ENCODE data around the gene ELK4. TPM values are rescaled to one million over a fixed set of nuclear protein-coding genes. Genes with fewer than 3 reads are reported as not detected.

ELK4 gene
- total and polyA plus RNA-seq, 2 of the 8 experiments (the other 6 are each of a cell fraction or from before 2014, with no cell fraction given): 2.9 to 26.3 TPM

DNA sequence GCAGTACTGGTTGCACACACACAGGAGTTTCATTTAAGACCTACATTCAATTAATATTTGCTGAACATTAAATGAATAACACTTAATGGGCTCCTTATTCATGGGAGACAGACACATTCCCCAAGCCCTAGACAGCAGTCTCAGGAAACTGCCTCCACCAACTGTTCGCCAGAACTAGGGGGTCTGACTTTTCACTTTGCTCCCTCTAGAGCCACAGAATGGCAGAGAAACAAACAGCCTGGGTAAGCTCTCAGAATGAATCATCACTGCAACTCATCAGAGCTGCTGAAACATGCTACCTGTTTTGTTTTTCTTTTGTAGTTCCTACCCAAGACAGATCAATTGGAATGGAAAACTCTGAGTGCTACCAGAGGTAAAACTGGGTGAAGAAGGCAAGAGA is 31.7 kb downstream of the ELK4 start:
- Histone ChIP-seq H3K4me3 (ENCODE audit: extremely low read depth in 1 of 4, insufficient read depth in 2 of 4, low read depth in 3 of 4, low read length in 4 of 4) (no peak overlapping the region), H2BK12ac (ENCODE audit: low read depth, low read length) (no peak overlapping the region), H3K14ac (ENCODE audit: insufficient read length) (no peak overlapping the region), H2AK5ac (ENCODE audit: low read depth, low read length) (no peak overlapping the region), H3K23ac (ENCODE audit: insufficient read length) (no peak overlapping the region), H3K79me2 (ENCODE audit: control insufficient read depth in 1 of 2, insufficient read depth in 2 of 2, low read length in 2 of 2) (no peaks in the 10 kb centered on the region), H3K79me1 (ENCODE audit: low read depth, low read length) (no peaks in the 10 kb centered on the region; the same call in 1 of the 2 replicates), H3K56ac (replicated peaks; ENCODE audit: insufficient read length, low read depth, low read length) (no peak overlapping the region), H3K9ac (replicated peaks in 1 of 4; ENCODE audit: extremely low read depth in 1 of 4, low read depth in 3 of 4, low read length in 3 of 4) (no peak overlapping the region), H3K4ac (replicated peaks; ENCODE audit: insufficient read length, low read depth, low read length) (no peak overlapping the region), H3K4me1 (replicated peaks in 1 of 4; ENCODE audit: control insufficient read depth in 3 of 4, insufficient read depth in 4 of 4, low read length in 3 of 4) (no peaks in the 10 kb centered on the region), H2BK15ac (ENCODE audit: low read length) (no peak overlapping the region), H2BK20ac (ENCODE audit: low read length) (no peak overlapping the region), H3K23me2 (ENCODE audit: low read depth, low read length) (no peaks in the 10 kb centered on the region), H2AFZ (ENCODE audit: low read length) (no peak overlapping the region), H2BK120ac (replicated peaks; ENCODE audit: low read depth, low read length) (no peak overlapping the region), H4K91ac (replicated peaks; ENCODE audit: insufficient read length, low read length) (no peak overlapping the region), H3K4me2 (ENCODE audit: insufficient read depth in 1 of 2, low read depth in 2 of 2, low read length in 2 of 2) (no peak overlapping the region), H3K27me3 (replicated peaks in 1 of 4; ENCODE audit: control insufficient read depth in 3 of 4, extremely low read depth in 1 of 4, insufficient read depth in 3 of 4, low read length in 3 of 4) (no peaks in the 10 kb centered on the region), H3K36me3 (ENCODE audit: control insufficient read depth in 2 of 4, insufficient read depth in 4 of 4, low read length in 3 of 4) (peaks cover 0 to 13% (median 1%) of the 10 kb centered on the region in 4 experiments; a peak in 4 of 8 replicates), H3K9me3 (ENCODE audit: insufficient read depth in 2 of 2, low read depth in 1 of 2, low read length in 1 of 2) (no peaks in the 10 kb centered on the region), H4K20me1 (replicated peaks in 1 of 2; ENCODE audit: control insufficient read depth in 1 of 2, insufficient read depth in 2 of 2, low read length in 2 of 2) (peaks cover 0 to 8% of the 10 kb centered on the region in 2 experiments), H2BK5ac (ENCODE audit: low read depth, low read length) (no peak overlapping the region), H3K27ac (ENCODE audit: low read depth, low read length) (no peak overlapping the region), H4K8ac (ENCODE audit: extremely low read depth, insufficient read depth, low read length) (no peak overlapping the region), H3K18ac (ENCODE audit: extremely low read depth, low read length) (no peak overlapping the region), H4K5ac (ENCODE audit: insufficient read length, low read depth, low read length) (no peak overlapping the region)
- 89% methylated on average over 1 of the region's 1 CpG; no CpG with 5 or more reads in 1 of the 2 experiments for WGBS, 2 experiments (ENCODE audit: extremely low coverage in 1 of 2, insufficient coverage in 1 of 2, insufficient read length in 1 of 2, insufficient replicate concordance in 2 of 2, low coverage in 1 of 2, low lambda C conversion rate in 2 of 2, missing lambda C conversion rate in 1 of 2)
- FAIRE-seq (no peak), DNase-seq (ENCODE audit: low read depth in 1 of 2, low spot score in 2 of 2) (no peak)
- ChIA-PET POLR2A (ENCODE audit: partially characterized antibody) (interaction anchor here (1.0 to 3.1 kb wide), 2 partner anchors 23 to 32 kb away, joined by 5 to 15 read pairs; partner anchors contain the start of gene ELK4), CTCF (ENCODE audit: partially characterized antibody) (interaction anchor here (0.6 to 15.6 kb wide), 13 partner anchors 9 to 111 kb away, joined by 3 to 322 read pairs (median 4); no protein-coding TSS in a partner anchor)
- TF ChIP-seq CTBP2 (IDR thresholded peaks at IDR 0.05; ENCODE audit: borderline replicate concordance, insufficient read depth, insufficient read length, low read length) (no peak), JUN (IDR thresholded peaks at IDR 0.05; ENCODE audit: low read depth, low read length) (no peak), RXRA (IDR thresholded peaks at IDR 0.05; ENCODE audit: insufficient read depth, low read depth, low read length) (no peak), SP2 (IDR thresholded peaks at IDR 0.05; ENCODE audit: low read length) (no peak), RBBP5 (IDR thresholded peaks at IDR 0.05; ENCODE audit: borderline replicate concordance, low read depth, low read length) (no peak), BRCA1 (IDR thresholded peaks at IDR 0.05; ENCODE audit: low read depth, low read length) (no peak), POLR2A (IDR thresholded peaks at IDR 0.05; ENCODE audit: control extremely low read depth in 1 of 2, low read depth in 2 of 2, low read length in 2 of 2) (no peak), POU5F1 (IDR thresholded peaks at IDR 0.05; ENCODE audit: low read depth, low read length) (no peak), SP1 (IDR thresholded peaks at IDR 0.05; ENCODE audit: low read depth, low read length) (no peak), JUND (IDR thresholded peaks at IDR 0.05; ENCODE audit: low read length) (no peak)
- TF ChIP-seq, protein P1, sequence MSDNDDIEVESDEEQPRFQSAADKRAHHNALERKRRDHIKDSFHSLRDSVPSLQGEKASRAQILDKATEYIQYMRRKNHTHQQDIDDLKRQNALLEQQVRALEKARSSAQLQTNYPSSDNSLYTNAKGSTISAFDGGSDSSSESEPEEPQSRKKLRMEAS (IDR thresholded peaks at IDR 0.05): no peak
- TF ChIP-seq, protein P2, sequence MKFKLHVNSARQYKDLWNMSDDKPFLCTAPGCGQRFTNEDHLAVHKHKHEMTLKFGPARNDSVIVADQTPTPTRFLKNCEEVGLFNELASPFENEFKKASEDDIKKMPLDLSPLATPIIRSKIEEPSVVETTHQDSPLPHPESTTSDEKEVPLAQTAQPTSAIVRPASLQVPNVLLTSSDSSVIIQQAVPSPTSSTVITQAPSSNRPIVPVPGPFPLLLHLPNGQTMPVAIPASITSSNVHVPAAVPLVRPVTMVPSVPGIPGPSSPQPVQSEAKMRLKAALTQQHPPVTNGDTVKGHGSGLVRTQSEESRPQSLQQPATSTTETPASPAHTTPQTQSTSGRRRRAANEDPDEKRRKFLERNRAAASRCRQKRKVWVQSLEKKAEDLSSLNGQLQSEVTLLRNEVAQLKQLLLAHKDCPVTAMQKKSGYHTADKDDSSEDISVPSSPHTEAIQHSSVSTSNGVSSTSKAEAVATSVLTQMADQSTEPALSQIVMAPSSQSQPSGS (IDR thresholded peaks at IDR 0.05; ENCODE audit: low read length): no peak
